CD4-positive, alpha-beta T cell treated with Interleukin-6 at 100 ng/mL for 8 hours (primary cell): ENCODE data around the gene SYMPK.
"Not testable (repeated sequence)": the region's sequence is repeated elsewhere in the genome, so short reads cannot be mapped to it uniquely, and the experiment has no call there.

Source experiments
- DNase-seq: peaks from one replicate; pipeline ENCODE4 v3.0.0-alpha.2; 2020; ENCODE audit warnings: mixed read lengths, low spot score

SYMPK gene

DNA sequence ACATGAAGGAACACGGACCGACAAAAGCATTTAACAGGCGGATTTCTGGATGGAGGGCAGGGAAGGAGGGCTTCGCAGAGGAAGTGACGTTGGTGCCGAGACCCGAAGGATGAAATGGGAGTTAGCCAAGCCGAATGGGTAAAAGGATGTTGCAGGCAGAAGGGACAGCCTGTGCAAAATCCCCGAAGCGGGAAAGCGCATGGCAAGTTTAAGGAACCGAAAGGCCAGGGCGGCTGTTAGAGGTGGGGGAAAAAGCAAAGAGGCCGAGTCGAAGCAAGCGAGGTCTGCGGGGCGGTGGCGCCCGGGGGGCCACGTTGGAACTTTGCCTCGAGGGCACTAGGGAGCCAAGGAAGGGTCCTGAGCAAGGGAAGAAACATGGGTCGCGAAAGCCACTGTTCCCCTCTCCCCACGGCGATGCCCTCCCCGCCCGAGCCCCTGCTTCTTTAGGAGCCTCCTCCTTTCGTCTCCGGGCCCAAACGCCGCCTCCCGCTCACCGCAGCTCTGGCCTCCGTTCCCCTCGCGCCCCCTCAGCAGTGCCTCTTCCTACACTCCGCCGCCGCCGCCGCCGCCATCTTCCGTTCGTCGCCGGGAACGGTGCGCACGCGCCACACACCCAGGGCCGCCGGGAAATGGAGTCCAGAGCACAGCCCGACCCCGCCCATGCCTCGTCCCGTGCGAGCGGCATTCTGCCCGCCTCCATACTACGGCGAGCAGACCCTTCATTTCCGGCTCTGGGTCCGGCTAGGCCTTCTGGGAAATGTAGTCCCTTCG is at the start of gene SYMPK:
Gene SYMPK (minus strand): TSS at position 584 of the 771 bp plus-strand sequence. CDS start 8,652 bp downstream, outside the sequence.
- DNase-seq = peak; percentile 99

DNA sequence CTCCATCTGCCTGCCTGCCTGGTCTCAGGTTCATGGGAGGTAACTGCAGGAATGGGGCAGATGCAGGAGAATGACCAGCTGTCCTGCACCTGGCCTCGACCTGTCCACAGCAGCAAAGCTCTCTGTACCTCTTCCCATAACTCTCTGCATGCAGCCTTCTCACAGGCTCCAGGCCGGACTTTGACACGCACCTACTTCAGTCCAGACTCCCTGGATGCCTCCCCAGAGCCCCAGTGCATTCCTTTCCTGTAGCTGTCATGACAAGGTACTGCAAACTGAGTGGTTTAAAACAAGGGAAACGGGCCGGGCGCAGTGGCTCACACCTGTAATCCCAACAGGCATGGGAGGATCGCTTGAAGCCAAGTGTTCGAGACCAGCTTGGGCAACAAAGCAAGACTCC is 48.3 kb upstream of the SYMPK start:
- no peak for DNase-seq

- DNase-seq = no peak
Measured at GRCh38 chr19:45908956-45909355, 46.0 kb upstream of the SYMPK start.

GRCh38 chr19:45906221-45906620 is 43.3 kb upstream of the SYMPK start:
- DNase-seq = no peak

DNA sequence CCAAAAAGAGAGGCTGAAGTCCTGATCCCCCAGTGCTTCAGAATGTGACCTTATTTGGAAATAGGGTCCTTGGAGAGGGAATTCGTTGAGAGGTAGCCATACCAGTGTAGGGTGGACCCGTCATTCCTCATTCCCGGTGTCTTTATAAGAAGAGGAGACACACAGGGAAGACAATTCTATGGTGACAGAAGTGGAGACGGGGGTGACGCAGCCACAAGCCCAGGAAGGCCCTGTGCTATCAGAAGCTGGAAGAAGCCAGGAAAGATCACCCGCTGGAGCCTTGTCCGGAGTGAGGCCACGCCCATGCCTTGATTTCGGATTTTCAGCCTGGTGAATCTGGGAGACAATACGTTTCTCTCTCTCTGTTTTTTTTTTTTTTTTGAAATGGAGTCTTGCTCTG is 42.1 kb upstream of the SYMPK start:
- no peak for DNase-seq

DNA sequence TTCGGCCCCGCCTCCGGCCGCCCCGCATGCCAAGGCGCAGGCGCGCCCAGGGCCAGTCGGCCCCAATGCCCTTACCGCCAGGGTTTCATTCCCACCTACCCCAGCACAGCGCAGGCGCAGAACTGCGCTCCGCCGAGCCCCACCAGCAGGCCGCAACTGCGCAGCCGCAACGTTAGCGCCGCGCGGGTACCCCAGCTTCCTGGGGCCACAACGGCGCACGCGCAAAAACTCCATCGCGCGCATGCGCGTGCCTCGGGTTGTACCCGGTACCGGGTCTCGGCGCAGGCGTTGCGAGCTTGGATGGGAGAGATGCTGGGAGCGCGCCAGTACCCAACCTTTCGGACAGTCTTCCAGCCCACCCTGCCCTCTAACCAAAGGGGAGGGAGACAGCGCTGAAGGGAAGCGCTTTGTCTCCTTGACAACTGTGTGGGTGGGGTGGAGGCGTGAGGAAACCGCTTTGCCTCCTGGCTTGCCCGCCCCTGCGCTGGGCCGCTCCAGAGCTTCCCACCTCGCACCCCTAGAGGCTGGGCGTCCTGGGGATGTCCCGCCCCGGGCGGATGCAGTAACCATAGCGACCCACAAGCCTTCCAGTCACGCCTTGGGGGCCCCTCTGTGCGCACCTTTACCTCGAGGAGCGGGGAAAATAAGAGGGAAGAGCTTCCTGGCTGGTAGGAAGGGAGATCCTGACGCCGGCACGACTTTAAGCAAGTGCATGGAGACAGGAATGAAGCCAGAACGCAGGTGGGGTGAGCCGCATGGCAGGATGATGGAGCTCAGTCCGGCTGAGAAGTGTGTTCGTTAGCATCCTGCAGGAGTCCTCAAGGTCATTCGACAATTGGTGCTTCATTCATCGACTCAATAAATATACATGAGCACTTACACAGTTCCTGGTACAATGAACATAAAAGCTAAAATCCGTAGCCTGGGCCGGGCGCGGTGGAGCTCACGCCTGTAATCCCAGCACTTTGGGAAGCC is 40.0 kb upstream of the SYMPK start:
- peak; percentile 99 for DNase-seq

- DNase-seq = no peak
Measured at GRCh38 chr19:45901912-45902650, 39.1 kb upstream of the SYMPK start, which contains the start of gene MYPOP. MYPOP (minus strand) TSS chr19:45902613; CDS start chr19:45901773, 840 bp downstream.

GRCh38 chr19:45901432-45901911 is 38.5 kb upstream of the SYMPK start:
- DNase-seq = no peak

GRCh38 chr19:45900738-45901431 is 37.9 kb upstream of the SYMPK start:
- no peak for DNase-seq

GRCh38 chr19:45899919-45900589 is 37.1 kb upstream of the SYMPK start:
- DNase-seq = no peak

- DNase-seq = no peak
Measured at GRCh38 chr19:45899253-45899652, 36.3 kb upstream of the SYMPK start.

- no peak for DNase-seq
Measured at GRCh38 chr19:45897261-45897812, 34.4 kb upstream of the SYMPK start.

DNA sequence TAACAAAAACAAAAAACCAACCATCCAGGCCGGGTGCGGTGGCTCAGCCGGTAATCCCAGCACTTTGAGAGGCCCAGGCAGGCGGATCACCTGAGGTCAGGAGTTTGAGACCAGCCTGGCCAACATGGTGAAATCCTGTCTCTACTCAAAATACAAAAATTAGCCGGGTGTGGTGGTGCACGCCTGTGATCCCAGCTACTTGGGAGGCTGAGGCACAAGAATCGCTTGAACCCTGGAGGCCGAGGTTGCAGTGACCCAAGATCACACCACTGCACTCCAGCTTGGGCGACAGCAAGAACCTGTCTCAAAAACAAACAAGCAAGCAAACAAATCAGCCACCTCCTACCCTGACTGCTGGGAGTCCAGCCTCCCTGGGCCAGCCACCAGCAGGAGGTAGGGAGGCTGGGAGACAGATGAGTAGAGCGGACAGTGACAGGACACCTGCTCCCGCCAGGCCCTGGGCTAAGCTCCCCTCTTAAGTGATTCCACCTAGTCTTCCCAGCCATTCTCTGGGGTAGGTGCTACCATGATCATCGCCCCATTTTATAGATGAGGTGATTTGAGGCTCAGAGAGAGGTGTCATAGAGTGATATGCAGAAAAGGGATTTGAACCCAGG is 33.1 kb upstream of the SYMPK start:
- not testable (repeated sequence) for DNase-seq

GRCh38 chr19:45895519-45895972 is 32.6 kb upstream of the SYMPK start:
- DNase-seq = no peak

- DNase-seq = no peak
Measured at GRCh38 chr19:45890877-45891276, 27.9 kb upstream of the SYMPK start.

- no peak for DNase-seq
Measured at GRCh38 chr19:45889210-45889885, 26.4 kb upstream of the SYMPK start.

DNA sequence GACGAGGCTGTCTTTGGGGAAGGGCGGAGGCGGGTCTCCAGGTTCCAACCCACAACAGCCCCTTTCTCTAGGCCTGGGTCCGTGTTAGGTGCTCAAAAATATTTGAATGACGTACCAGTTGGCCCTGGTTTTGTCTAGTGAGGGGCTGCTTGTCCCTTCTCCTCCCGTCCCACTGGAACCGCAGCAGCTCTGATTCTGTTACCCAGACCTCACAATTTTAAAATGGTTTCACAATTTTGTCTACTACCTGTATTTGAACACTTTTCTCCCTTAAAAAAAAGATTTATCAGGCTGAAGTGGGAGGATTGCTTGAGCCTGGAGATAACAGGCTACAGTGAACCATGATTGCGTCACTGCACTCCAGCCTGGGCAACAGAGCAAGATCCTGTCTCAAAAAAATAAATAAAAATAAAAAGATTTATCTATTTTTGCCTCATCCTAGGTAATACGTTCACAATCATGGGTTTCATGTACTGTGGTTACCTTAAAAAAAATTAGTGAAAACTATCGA is 24.3 kb upstream of the SYMPK start:
- DNase-seq = no peak

DNA sequence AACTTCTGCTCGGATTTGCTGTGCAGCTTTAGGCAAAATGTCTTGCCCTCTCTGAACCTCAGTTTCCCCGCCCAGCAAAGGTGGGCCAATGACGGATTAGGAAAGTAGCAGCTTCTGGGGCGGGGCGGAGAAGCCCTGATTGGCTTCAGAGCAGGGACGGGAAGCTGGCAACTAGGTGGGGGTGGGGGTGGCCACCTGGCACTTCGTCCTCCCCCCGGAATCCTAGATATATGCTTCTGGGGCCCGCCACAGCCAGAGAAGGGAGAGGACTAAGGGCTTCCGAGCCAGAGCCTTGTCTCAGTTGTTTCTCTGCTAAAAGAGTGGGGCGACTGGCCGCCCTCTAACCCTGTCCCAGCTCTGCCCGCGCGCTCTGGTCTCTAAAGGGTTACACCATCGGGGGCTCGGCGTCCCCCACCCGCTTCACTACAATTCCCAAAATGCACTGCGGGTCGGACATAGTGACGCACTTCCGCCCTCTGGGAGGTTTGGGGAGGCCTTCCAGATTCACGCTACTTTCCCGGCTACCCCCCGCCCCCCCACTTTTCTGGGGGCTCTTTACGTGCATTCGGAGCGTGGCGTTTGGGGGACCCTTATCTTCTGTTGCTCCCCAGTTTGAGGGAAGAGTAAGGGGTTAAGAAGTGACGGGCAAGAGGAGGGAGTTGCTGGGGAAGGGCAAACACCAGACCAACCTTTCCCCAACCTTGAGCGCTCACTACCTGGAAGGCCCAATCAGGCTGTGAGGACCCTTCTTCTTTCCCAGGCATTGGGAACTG is 23.7 kb upstream of the SYMPK start:
- peak; percentile 88 for DNase-seq
